GM23338 (cell line): ENCODE results near the gene DAPL1. TPM values are rescaled to one million over a fixed set of nuclear protein-coding genes. Genes with fewer than 3 reads are reported as not detected.

Experiments
- ATAC-seq: fragments of 200-7000 bp; cut with Tn5 transposase; 3 replicates; pipeline ENCODE4 v1.9.1; 2020
- DNase-seq: peaks from one replicate; pipeline ENCODE4 v3.0.0-alpha.2; 2015; ENCODE audit warnings: low spot score
- H2AFZ ChIP-seq: fragments of 200-600 bp; sonication (generic); 2 replicates; pipeline ENCODE4 v1.8.0; 2016; ENCODE audit warnings: antibody characterized with exemption, mild to moderate bottlenecking, moderate library complexity
- H3F3A ChIP-seq: fragments of 200-600 bp; sonication (generic); replicated peaks from 2 replicates; pipeline ENCODE4 v1.8.0; 2017; ENCODE audit warnings: antibody characterized with exemption, mixed run types, low read depth
- H3K27ac ChIP-seq: fragments of 200-600 bp; sonication (generic); 2 replicates; pipeline ENCODE4 v1.6.1; 2016; ENCODE audit warnings: low read depth
- H3K27me3 ChIP-seq: fragments of 200-600 bp; sonication (generic); 2 replicates; pipeline ENCODE4 v1.8.0; 2016; ENCODE audit warnings: mild to moderate bottlenecking, mixed run types, moderate library complexity; ENCODE audit not compliant: insufficient read depth
- H3K36me3 ChIP-seq: fragments of 200-600 bp; sonication (generic); 2 replicates; pipeline ENCODE4 v1.8.0; 2016; ENCODE audit warnings: mild to moderate bottlenecking; ENCODE audit not compliant: insufficient read depth
- H3K4me1 ChIP-seq: fragments of 200-600 bp; sonication (generic); 2 replicates; pipeline ENCODE4 v1.8.0; 2016; ENCODE audit warnings: mild to moderate bottlenecking, moderate library complexity; ENCODE audit not compliant: insufficient read depth
- H3K4me2 ChIP-seq: fragments of 200-600 bp; sonication (generic); 2 replicates; pipeline ENCODE4 v1.7.1; 2017; ENCODE audit warnings: mixed run types
- H3K4me3 ChIP-seq: fragments of 200-600 bp; sonication (generic); 2 replicates; pipeline ENCODE4 v1.6.1; 2016; ENCODE audit warnings: mixed run types
- H3K79me2 ChIP-seq: fragments of 200-600 bp; sonication (generic); replicated peaks from 2 replicates; pipeline ENCODE4 v1.8.0; 2017; ENCODE audit warnings: mild to moderate bottlenecking; ENCODE audit not compliant: insufficient read depth
- H3K9me2 ChIP-seq: fragments of 200-600 bp; sonication (generic); 2 replicates; pipeline ENCODE4 v1.8.0; 2017; ENCODE audit not compliant: insufficient read depth
- H4K20me1 ChIP-seq: fragments of 200-600 bp; sonication (generic); replicated peaks from 2 replicates; pipeline ENCODE4 v1.8.0; 2017; ENCODE audit warnings: mild to moderate bottlenecking; ENCODE audit not compliant: insufficient read depth
- H3K27ac Mint-ChIP-seq: 2 replicates; pipeline ENCODE4 v1.8.0; 2020; ENCODE audit warnings: inconsistent platforms, mild to moderate bottlenecking, moderate library complexity, mixed read lengths
- H3K27me3 Mint-ChIP-seq: 3 replicates; pipeline ENCODE4 v1.8.0; 2022; ENCODE audit warnings: low read depth, mild to moderate bottlenecking, moderate library complexity, mixed read lengths, inconsistent platforms; ENCODE audit not compliant: insufficient read depth, poor library complexity
- H3K36me3 Mint-ChIP-seq: 3 replicates; pipeline ENCODE4 v1.8.0; 2021; ENCODE audit warnings: low read depth, mild to moderate bottlenecking, inconsistent platforms, moderate library complexity, mixed read lengths
- H3K4me1 Mint-ChIP-seq: 3 replicates; pipeline ENCODE4 v1.8.0; 2020; ENCODE audit warnings: mild to moderate bottlenecking, inconsistent platforms, mixed read lengths
- H3K4me3 Mint-ChIP-seq: 3 replicates; pipeline ENCODE4 v1.8.0; 2021; ENCODE audit warnings: moderate library complexity, mild to moderate bottlenecking, inconsistent platforms, mixed read lengths
- H3K9me3 Mint-ChIP-seq: 3 replicates; pipeline ENCODE4 v1.8.0; 2020; ENCODE audit warnings: moderate library complexity, mild to moderate bottlenecking, inconsistent platforms, mixed read lengths
- CREB1 ChIP-seq: fragments of 250-450 bp; sonication (Bioruptor Pico); IDR thresholded peaks from 2 replicates; pipeline ENCODE4 v1.5.0; 2020; ENCODE audit warnings: low read depth, mild to moderate bottlenecking, moderate library complexity
- EZH2 ChIP-seq: fragments of 200-600 bp; sonication (generic); IDR thresholded peaks from one replicate; pipeline ENCODE4 v1.8.0; 2017; ENCODE audit warnings: antibody characterized with exemption, mild to moderate bottlenecking, low read depth; ENCODE audit not compliant: unreplicated experiment
- EZH2phosphoT487 ChIP-seq: fragments of 200-600 bp; sonication (generic); IDR thresholded peaks from one replicate; pipeline ENCODE4 v1.8.1; 2018; ENCODE audit warnings: antibody characterized with exemption; ENCODE audit not compliant: unreplicated experiment
- JUNB ChIP-seq: IDR thresholded peaks from one replicate; pipeline ENCODE4 v1.6.1; 2016; ENCODE audit warnings: antibody characterized with exemption; ENCODE audit not compliant: unreplicated experiment
- NANOG ChIP-seq: IDR thresholded peaks from 2 replicates; pipeline ENCODE4 v1.6.1; 2016; ENCODE audit warnings: antibody characterized with exemption, borderline replicate concordance
- POLR2AphosphoS5 ChIP-seq: IDR thresholded peaks from 2 replicates; pipeline ENCODE4 v1.6.1; 2016; ENCODE audit warnings: antibody characterized with exemption, low read depth
- REST ChIP-seq: IDR thresholded peaks from one replicate; pipeline ENCODE4 v1.6.1; 2018; ENCODE audit warnings: antibody characterized with exemption; ENCODE audit not compliant: unreplicated experiment
- STAT1 ChIP-seq: IDR thresholded peaks from one replicate; pipeline ENCODE4 v1.6.1; 2016; ENCODE audit warnings: antibody characterized with exemption; ENCODE audit not compliant: unreplicated experiment
- ZNF114 ChIP-seq: fragments of 250-450 bp; sonication (Bioruptor Pico); IDR thresholded peaks from 2 replicates; pipeline ENCODE4 v1.5.0; 2020; ENCODE audit warnings: mild to moderate bottlenecking, moderate library complexity
- ZNF331 ChIP-seq: fragments of 250-450 bp; sonication (Bioruptor Pico); IDR thresholded peaks from 2 replicates; pipeline ENCODE4 v1.5.0; 2020; ENCODE audit warnings: low read depth, mild to moderate bottlenecking, moderate library complexity
- ZNF462 ChIP-seq: fragments of 250-450 bp; sonication (Bioruptor Pico); IDR thresholded peaks from 2 replicates; pipeline ENCODE4 v1.5.0; 2020; ENCODE audit warnings: mild to moderate bottlenecking, moderate library complexity
- polyA plus RNA-seq: library from polyadenylated mRNA; unstranded; fragments of >200 nt; fragmentation: Nextera tagmentation; extraction: Ambion mirVana; gene quantifications from 2 replicates; pipeline ENCODE4 v1.2.1, GENCODE V29; 2016
- total RNA-seq: library from RNA; depleted of rRNA; stranded (reverse); fragments of >200 nt; shearing (Covaris generic); gene quantifications from 2 replicates; pipeline ENCODE4 v1.2.3, GENCODE V29; 2014
- TF ChIP-seq, protein P1 (sequence below): IDR thresholded peaks from 2 replicates; pipeline ENCODE4 v1.6.1; 2016; ENCODE audit warnings: antibody characterized with exemption

The DAPL1 gene
- total and polyA plus RNA-seq, 2 experiments from 2014 or later = not detected

DNA sequence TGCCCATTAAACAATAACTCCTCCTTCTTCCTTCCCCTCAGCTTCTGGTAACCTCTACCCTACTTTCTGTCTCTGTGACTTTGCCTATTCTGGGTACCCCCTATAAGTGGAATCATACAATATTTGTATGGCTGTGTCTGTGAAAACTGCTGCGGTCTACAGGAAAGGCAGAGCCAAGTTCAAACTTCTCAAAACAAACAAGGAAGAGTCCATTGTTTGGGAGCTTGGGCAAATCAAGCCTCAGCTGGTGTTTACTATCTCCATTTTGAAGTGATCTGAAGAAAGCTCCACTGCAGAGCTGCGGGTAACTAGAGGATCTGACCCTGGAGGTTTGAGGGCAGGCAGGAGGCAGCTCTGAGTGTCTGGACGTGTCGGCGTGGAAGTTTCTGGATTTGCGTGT is 48.6 kb upstream of the DAPL1 start (continued):
- TF ChIP-seq POLR2AphosphoS5 = no peak
- no peak for TF ChIP-seq REST
- TF ChIP-seq JUNB = no peak
- no peak for TF ChIP-seq EZH2phosphoT487
- TF ChIP-seq ZNF331 (CRISPR knock-in tag) = no peak
- no peak for TF ChIP-seq NANOG
- TF ChIP-seq, protein P1, sequence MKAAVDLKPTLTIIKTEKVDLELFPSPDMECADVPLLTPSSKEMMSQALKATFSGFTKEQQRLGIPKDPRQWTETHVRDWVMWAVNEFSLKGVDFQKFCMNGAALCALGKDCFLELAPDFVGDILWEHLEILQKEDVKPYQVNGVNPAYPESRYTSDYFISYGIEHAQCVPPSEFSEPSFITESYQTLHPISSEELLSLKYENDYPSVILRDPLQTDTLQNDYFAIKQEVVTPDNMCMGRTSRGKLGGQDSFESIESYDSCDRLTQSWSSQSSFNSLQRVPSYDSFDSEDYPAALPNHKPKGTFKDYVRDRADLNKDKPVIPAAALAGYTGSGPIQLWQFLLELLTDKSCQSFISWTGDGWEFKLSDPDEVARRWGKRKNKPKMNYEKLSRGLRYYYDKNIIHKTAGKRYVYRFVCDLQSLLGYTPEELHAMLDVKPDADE = no peak
- TF ChIP-seq STAT1 = no peak
- TF ChIP-seq CREB1 (CRISPR knock-in tag) = no peak
- no peak for TF ChIP-seq ZNF114 (CRISPR knock-in tag)

- Histone ChIP-seq H3K4me1 (peaks cover 8% of the 10 kb centered on the region; the same call in 1 of the 2 replicates), H3F3A (no peaks in the 10 kb centered on the region), H3K27ac (no peak overlapping the region), H4K20me1 (no peaks in the 10 kb centered on the region), H3K79me2 (no peaks in the 10 kb centered on the region), H3K9me2 (0 out of 2 replicates have a peak, but pooled peaks cover 3% of the 10 kb centered on the region), H3K36me3 (no peaks in the 10 kb centered on the region), H3K27me3 (no peaks in the 10 kb centered on the region), H2AFZ (no peak overlapping the region), H3K4me2 (no peak overlapping the region), H3K4me3 (no peak overlapping the region)
- H3K27me3 Mint-ChIP-seq = peaks cover 9% of the 10 kb centered on the region
- H3K4me3 Mint-ChIP-seq = no peak overlapping the region
- H3K27ac Mint-ChIP-seq = no peak overlapping the region
- ATAC-seq (no peak), DNase-seq (no peak)
- no peaks in the 10 kb centered on the region for H3K36me3 Mint-ChIP-seq
- H3K9me3 Mint-ChIP-seq = no peaks in the 10 kb centered on the region
- H3K4me1 Mint-ChIP-seq = peaks cover 26% of the 10 kb centered on the region
- no peak for TF ChIP-seq NANOG
- no peak for TF ChIP-seq JUNB
- TF ChIP-seq ZNF114 (CRISPR knock-in tag) = no peak
- no peak for TF ChIP-seq ZNF331 (CRISPR knock-in tag)
- TF ChIP-seq, protein P1 = no peak
- no peak for TF ChIP-seq CREB1 (CRISPR knock-in tag)
- TF ChIP-seq EZH2phosphoT487 = no peak
- TF ChIP-seq POLR2AphosphoS5 = no peak
- no peak for TF ChIP-seq ZNF462 (CRISPR knock-in tag)
- TF ChIP-seq EZH2 = no peak
- no peak for TF ChIP-seq STAT1
These were observed 47.8 kb upstream of the DAPL1 start for GRCh38 chr2:158747281-158747680.
